NCI-H226 (cell line): ENCODE measurements around the gene CHCHD3.
A peak's percentile ranks its signal among the peaks of the same experiment; 100 is the strongest.
"Not testable (repeated sequence)": the region's sequence is repeated elsewhere in the genome, so short reads cannot be mapped to it uniquely, and the experiment has no call there.

Experiments used
- DNase-seq: peaks from one replicate; pipeline ENCODE4 v3.0.0-alpha.2; 2015

Gene CHCHD3

DNA sequence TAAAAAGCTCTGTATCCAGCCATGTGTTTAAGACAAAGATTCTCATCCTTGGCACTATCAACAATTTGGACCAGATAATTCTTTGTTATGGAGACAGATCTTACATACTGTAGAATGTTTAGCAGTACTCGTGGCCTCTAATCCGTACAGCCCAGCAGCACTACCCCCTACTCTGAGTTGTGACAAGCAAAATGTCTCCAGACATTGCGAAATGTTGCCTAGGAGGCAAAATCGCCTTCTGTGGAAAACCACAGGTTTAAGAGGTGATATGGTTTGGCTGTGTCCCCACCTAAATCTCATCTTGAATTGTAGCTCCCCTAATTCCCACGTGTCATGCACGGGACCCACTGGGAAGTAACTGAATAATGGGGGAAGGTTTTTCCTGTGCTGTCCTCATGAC, 186.7 kb downstream of the CHCHD3 start:
- DNase-seq = no peak

- no peak for DNase-seq
These were observed 188.3 kb downstream of the CHCHD3 start for GRCh38 chr7:132893560-132893959.

GRCh38 chr7:132892744-132893143, 189.1 kb downstream of the CHCHD3 start:
- not testable (repeated sequence) for DNase-seq

DNA sequence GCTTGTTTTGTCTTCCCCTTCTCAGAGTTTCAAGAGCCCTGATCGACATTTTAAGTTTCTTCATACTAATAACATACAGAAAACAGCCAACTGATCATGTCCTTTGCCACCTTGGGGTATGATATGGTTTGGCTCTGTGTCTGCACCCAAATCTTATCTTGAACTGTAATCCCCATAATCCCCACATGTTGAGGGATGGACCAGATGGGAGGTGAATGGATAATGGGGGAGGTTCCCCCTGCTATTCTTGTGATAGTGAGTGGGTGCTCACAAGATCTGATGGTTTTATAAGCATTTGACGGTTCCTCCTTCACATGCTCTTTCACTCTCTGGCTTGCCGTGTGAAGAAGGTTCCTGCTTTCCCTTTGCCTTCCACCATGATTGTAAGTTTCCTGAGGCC, 190.3 kb downstream of the CHCHD3 start:
- no peak for DNase-seq

DNA sequence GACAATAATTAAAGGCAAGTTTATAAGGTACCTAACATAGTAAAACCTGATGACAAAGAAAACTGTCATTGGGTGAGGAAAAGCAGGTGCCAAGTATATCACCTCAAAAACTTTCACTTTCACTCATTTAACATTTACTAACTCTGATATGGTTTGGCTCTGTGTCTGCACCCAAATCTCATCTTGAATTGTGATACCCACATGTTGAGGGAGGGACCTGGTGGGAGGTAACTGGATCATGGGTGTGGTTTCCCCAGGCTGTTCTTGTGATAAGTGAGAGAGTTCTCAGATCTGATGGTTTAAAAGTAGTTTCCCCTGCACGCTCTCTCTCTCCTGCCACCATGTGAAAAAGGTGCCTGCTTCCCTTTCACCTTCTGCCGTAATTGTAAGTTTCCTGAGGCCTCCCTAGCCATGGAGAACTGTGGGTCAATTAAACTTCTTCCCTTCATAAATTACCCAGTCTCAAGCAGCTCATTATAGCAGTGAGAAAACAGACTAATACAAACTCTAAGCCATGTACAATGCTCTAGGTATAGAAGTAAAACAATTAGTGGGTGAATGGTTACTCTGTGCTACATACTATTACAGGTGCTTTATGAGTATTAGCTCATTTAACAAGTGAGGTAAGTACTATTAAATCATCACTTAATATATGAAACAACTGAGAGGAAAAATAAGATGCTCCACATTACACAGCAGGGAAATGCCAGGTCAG, 199.0 kb downstream of the CHCHD3 start:
- DNase-seq = peak; percentile 12

DNA sequence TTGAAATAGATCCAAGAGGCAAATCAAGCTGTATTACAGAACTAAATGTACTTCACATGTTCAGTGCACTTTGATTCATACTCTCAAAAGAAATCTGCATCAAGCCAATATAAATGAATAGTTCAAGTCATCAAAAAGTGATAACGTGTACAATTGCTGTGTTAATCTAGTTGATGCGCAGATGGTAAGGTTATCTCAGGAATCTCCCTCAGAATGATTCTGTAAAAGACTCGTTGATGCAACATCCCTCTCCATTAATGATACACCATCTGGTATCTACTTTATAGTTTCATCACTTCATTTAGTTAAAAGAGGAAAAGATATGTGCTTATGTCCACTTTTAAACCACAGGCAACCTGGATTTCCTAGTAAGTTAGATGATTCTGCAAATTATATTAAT, 200.6 kb downstream of the CHCHD3 start:
- DNase-seq = no peak

GRCh38 chr7:132879579-132879978, 202.3 kb downstream of the CHCHD3 start:
- DNase-seq = no peak

- no peak for DNase-seq
These were observed 203.5 kb downstream of the CHCHD3 start for GRCh38 chr7:132878204-132878919.

- no peak for DNase-seq
These were observed 204.3 kb downstream of the CHCHD3 start for GRCh38 chr7:132877573-132877972.

DNA sequence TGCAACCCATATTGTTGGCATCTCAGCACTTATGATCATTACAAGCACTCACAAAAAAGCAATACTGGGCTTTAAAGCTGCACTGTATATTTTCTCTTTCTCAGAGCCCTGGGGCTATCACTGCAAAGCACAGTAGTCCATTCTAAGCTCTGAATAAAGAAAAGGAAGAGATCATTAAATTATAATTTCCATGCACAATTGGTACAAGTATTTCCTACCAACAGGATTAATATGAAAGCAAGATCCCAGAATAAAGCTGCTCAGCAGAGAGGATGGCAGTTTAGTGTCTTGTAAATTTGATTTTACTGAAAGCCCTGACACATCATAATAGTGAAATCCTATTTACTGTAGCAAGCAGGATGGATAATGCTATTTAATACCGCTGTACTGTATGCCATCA, 205.3 kb downstream of the CHCHD3 start:
- no peak for DNase-seq

DNA sequence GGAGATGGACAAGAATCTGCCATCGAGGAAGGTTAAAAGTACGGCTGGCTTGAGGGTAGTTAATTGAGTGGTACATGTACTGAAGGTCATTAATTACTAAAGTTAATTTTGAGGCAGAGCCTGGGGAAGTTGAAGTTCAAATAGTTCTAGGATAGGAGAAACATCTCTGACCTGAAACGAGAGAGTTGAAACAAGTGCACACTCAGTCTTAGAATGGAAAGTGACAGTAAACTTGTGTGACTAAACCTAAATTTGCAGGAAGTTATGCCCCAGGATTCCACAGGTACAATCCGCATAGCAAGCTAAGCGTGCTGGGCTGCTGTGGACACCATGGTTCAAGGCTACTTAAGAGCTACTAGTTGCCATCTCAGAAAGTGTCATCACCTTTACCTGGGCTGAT, 209.9 kb downstream of the CHCHD3 start:
- no peak for DNase-seq

GRCh38 chr7:132871419-132871818, 210.5 kb downstream of the CHCHD3 start:
- DNase-seq = no peak

GRCh38 chr7:132869166-132869861, 212.6 kb downstream of the CHCHD3 start:
- no peak for DNase-seq

DNA sequence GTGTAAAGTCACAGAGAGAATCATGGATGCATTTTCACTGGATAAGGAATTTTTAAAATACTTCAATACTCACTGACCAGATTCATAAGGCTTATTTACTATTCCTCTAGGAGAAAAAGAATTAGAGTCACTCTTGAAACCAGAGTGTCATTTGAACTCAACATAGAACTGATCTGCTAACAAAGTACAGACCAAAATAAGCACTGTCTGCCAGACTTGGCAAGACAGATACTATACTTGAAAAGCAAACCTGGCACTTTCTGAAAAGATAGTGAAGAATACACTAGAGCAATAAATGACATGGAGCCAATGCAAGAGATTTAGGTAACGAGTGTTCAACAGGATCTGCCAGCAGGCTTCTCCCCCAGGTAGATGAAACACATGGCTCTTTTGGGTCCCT, 215.3 kb downstream of the CHCHD3 start:
- no peak for DNase-seq

GRCh38 chr7:132866144-132866531, 215.8 kb downstream of the CHCHD3 start:
- DNase-seq = no peak

DNA sequence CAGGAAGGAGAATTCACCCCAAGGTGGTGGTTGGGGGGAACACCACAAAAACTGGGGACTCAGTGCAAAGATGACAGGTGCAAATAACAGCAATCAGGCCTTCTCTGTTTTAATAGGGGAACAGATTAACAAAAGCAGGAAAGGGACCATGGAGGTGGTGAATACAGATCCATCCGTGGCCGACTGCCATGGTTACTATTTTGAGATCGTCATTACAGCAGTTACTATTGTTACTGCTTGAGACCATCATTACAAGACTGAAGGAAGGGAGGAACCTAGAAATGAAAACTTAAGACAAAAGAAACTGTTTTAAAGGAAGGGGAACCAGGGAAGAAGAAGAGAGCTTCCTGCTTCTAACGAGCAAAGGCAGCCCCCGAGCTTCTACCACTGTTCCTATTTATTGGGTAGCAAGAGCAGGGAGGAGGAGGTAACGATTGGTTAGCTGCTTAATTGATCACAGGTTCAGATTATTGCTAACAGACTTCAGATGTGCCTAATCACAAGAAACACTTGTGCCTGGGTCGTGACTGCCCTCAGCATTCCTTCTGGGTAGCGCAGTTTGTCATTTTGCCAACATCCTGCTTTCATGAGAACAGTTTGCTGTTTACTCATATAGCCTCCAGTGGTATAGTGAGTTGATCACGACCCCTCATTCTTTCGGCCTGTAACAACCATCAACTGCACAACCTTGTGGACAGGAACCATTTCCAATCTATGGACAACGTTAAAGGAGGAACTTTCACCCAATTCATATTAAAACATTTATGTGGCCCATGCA, 216.3 kb downstream of the CHCHD3 start:
- DNase-seq = peak; percentile 18

DNA sequence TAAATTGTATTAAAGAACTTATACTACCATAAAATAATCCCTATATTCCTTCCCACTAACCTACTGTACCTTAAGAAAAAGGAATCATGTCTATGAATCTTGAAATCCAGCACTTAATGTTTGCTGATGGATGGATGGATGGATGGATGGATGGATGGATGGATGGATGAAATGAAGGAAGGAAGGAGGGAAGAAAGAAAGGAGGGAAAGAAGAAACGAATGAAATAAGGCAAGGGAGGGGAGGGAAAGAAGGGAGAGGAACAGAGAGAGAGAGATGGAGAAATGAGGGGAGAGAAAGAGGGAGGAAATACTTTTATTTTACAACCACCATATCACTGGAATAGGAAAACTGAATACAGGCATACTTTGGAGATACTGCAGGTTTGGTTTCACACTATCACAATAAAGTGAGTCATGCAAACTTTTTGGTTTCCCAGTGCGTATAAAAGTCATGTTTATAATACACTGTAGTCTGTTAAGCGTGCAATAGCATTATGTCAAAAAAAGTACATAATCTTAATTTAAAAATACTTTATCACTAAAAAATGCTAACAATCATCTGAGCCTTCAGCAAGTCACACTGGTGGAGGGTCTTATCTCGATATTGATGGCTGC, 219.8 kb downstream of the CHCHD3 start:
- no peak for DNase-seq

DNA sequence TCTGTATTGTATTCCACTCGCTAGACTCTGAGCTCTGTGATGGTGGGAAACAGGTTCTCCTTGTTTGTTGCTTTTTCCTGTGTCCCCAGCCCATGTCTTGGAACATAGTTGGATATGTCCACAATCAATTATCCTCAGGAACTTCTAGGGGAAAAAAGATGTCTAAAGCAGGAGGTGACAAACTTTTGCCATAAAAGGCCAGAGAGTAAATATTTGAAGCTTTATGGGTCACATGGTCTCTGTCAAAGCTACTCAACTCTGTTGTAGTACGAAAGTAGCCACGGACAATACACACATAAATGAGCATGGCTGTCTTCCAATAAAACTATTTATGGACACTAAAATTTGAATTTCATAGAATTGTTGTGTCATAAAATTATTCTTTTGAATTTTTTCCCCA, 220.5 kb downstream of the CHCHD3 start:
- no peak for DNase-seq

- no peak for DNase-seq
These were observed 222.7 kb downstream of the CHCHD3 start for GRCh38 chr7:132859199-132859598.

DNA sequence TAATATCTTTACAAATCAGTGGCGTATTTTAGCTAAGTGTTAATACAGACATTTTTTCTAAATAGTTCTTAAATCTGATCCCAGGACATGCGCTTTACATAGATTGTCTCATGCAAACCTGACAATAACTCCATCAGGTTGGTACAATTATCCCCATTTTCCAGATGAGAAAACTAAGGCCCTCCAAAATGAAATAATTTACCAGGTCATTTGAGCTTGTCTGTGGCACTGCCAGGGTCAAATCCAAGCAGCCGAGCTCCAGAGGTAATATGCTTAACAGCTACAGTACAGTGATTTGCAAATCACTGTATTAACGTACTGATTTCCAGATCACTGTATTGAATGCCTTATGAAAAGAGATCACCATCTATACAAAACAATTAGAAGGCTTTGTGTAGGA, 223.1 kb downstream of the CHCHD3 start:
- DNase-seq = no peak

DNA sequence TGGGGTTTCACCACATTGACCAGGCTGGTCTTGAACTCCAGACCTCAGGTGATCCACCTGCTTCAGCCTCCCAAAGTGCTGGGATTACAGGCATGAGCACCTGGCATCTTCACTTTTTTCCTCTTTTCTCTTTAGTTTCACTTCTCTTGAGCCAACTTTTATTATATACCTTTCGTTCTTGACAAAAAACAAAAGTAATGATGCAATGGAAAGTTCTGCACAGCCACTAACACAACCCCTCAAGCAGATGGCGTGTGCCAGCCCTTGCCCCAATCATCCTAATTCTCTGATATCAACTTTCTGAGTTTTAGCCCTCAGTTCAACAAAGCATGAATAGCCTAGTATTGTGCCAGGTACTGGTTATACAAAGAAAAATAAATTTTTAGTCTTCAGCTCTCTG, 223.6 kb downstream of the CHCHD3 start:
- DNase-seq = no peak

DNA sequence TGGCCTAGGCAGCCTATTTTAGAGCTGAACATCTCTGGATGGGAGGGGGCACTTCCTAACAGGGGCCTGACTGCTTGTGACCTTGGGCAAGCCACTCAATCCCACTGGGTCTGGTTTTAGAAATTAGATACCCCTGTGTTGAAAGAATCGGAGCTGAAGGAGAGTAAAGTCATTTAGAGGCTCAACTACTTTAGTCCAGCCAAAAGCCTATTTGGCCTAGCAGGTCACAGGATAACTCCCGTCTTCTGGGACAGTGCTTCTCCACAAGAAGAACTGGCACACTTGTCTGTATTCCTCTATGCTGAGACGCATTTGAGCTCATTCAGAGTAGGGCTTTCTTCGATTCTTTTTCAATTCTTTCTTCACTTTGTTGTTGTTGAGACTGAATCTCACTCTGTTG, 224.2 kb downstream of the CHCHD3 start:
- DNase-seq = no peak

GRCh38 chr7:132857031-132857430, 224.9 kb downstream of the CHCHD3 start:
- no peak for DNase-seq
